ENCODE data around the gene MRPL4.

Gene MRPL4

DNA sequence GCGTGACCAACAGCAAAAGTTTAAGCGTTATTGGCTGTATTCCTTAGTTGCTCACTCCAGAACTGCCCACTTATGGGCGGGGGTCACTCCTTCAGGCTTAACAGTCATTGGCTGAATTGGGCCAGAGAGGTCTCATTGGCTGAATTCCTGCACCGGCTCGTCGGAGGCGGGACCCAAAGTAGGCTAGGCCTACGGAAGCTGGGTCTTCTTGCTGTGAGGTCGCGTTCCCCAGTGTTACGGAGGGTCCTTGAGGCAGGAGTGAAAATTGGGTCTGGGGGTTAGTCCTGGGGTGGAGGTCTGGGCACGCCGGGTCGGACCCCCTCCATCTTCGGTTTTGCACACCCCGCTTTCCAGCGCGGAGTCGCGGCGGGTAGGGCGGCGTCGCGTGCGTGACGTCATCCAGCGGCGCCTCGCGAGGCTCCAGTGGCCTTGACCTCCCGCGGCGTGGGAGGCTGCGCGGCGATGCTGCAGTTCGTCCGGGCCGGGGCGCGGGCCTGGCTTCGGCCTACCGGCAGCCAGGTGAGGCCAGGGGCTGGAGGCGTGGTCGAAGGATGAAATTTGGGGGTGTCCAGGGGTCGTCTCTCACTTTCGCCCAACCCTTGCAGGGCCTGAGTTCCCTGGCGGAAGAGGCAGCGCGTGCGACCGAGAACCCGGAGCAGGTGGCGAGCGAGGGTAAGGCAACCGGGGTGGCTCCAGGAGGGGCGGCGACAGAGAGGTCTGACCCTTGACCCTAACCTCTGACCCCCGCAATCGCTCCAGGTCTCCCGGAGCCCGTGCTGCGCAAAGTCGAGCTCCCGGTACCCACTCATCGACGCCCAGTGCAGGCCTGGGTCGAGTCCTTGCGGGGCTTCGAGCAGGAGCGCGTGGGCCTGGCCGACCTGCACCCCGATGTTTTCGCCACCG lies at the start of gene MRPL4:
MRPL4 (plus strand) TSS at position 423 of the 903 bp plus-strand sequence; CDS start at position 463, 40 bp downstream.
- DNase-seq (ENCODE audit: low spot score) = peak; percentile 98

DNA sequence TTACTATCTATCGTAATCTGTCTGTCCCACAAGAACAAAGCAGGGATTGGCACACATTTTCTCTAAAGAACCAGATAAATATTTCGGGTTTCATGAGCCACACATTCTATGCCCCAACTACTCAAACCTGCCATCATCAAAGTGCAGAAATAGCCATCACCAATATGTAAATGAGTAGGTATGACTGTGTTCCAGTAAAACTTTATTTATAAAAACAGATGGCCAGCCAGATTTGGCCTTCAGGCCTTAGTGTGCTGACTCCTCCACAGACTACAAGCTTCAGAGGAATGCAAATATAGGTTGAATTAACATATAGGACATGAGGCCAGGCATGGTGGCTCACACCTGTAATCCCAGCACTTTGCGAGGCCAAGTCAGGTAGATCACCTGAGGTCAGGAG lies 48.3 kb upstream of the MRPL4 start:
- DNase-seq (ENCODE audit: low spot score) = no peak

DNA sequence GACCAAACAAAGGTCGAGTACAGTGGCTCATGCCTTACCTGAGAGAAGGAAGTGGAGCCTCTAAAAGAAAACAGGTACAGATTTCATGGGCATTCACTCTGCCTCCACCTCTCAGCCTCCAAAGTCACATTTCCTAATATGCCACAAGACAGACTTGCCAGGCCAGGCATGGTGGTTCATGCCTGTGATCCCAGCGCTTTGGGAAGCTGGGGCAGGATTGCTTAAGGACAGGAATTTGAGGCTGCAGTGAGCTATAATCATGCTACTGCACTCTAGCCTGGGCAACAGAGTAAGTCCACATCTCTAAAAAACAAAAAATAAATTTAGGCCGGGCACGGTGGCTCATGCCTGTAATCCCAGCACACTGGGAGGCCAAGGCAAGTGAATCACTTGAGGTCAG lies 46.4 kb upstream of the MRPL4 start:
- DNase-seq (ENCODE audit: low spot score) = no peak

DNA sequence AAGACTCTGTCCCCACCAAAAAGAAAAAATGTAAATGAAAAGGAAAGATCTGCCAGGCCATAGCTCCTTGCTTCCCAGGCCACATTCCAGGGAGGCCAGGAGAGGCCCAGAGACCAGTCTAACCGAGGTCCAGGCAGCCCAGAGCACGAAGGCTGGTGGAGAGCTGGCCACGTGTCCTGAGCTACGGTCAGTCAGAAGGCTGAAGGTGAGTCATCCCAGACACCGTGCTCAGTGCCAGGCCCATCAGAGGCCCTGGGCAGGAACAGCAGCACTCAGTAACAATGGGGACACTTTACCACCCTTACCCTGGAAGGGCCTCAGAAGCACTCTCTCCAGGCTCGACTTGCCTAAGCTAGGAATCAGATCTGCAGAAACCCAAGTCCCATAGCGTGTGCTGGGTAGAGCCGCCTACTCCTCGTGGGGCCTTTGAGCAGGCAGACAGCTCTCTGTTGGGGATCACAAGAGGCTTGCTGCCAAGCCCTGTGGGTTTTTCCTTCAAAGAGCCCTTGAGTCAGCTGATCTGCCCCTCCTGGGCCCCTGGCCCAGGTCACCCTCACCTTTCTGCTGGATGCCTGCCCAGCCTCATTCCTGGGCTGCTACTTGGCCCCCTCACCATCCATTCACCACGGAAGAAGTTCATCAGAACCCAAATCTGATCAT lies 45.7 kb upstream of the MRPL4 start:
- DNase-seq (ENCODE audit: low spot score) = no peak

DNA sequence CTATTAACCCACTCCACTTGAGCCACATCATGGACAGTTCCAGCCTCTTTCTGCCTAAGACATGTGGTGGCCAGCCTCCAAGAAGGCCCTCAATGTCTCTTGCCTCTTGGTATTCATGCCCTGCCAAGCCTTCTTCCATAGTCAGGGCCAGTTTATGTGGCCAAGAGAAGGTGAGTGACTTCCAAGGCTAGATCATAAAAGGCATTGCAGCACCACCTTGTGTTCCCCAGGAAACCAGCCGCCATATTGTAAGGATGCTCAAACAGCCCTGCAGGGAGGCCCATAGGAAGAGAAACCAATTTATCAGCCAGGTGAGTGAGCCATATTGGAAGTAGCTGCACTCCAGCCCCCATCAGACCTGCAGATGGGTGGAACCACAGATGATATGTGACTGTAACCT lies 45.0 kb upstream of the MRPL4 start:
- no peak for DNase-seq (ENCODE audit: low spot score)

DNA sequence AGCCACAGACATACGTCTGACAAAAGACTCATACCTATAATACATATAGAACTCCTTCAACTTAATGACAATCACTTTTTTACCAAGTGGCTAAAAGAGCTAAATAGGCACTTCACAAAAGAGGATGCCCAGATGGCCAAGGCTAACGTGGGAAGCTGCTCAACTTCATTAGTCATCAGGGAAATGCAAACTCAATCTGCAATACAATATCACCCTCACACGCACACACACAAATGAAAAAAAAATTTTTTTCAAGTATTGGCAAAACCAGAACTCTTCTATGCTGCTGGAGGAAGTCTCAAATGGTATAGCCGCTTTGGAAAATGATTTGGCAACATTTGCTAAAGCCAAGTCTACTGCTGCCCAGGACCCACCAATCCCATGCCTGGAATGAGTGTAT lies 42.7 kb upstream of the MRPL4 start:
- no peak for DNase-seq (ENCODE audit: low spot score)

DNA sequence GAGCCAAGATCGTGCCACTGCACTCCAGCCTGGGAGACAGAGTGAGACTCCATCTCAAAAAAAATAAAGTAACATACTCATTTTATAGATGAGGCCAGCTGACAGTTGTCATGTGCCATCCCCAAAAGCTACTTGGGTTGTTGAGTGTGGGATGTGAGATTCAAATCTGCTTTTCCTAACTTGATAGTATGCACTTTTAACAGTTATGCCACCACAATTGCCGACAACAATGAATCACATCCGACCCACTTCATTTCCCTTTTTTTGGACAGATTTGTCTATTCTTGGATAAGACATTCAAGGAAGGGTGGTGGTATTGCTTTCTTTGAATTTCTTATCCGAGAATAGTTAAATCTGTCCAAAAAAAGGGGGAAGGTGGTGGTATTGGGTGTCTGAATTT lies 41.0 kb upstream of the MRPL4 start:
- no peak for DNase-seq (ENCODE audit: low spot score)

DNA sequence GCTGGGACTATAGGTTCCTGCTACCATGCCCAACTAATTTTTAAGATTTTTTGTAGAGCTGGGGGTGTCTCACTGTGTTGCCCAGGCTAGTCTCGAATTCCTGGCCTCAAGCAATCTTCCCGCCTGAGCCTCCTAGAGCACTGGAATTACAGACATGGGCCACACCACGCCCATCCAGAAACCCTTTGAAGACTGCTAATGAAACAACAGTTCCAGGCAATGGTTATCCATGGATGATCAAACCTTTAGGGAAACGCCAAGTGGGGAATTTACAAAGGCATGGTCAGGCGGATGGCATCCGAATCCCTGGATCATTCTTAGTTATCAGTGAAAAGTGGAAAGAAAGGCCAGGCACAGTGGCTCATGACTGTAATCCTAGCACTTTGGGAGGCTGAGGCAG lies 40.3 kb upstream of the MRPL4 start:
- DNase-seq (ENCODE audit: low spot score) = no peak

DNA sequence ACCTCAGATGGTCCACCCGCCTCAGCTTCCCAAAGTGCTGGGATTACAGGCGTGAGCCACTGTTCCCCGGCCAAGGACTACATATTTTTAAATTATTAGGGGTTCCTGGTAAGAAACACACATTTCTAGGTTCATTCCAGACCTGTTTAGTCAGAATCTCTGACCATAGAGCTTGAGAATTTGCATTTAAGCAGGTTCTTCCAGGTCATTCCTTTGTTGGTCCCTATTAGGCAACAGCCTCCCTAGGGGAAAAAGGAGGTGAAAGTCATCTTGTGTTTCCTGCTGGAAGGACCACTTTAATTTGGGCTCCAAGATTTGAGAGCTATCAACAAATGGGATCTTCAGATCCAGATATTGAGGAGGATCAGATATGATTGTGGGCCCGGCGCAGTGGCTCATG lies 37.2 kb upstream of the MRPL4 start:
- no peak for DNase-seq (ENCODE audit: low spot score)

DNA sequence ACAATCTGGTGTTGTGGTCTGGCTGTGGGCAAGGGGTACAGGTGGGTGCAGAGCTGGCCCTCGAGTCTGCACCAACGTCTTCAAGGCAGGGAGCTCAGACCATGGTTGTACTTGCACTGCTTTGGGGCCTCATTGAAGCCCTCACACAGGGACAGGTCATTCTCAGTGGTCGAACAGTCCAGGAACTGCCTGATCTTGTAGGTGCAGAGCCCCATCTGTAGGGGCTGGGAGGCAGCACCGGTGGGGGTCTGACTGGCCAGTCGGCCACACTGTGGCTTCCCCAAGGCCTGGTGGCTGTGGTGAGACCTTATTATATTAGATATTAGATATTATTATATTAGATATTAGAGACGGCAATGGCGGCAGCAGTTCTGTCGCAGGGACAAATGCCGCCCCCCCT lies 34.9 kb upstream of the MRPL4 start:
- no peak for DNase-seq (ENCODE audit: low spot score)

DNA sequence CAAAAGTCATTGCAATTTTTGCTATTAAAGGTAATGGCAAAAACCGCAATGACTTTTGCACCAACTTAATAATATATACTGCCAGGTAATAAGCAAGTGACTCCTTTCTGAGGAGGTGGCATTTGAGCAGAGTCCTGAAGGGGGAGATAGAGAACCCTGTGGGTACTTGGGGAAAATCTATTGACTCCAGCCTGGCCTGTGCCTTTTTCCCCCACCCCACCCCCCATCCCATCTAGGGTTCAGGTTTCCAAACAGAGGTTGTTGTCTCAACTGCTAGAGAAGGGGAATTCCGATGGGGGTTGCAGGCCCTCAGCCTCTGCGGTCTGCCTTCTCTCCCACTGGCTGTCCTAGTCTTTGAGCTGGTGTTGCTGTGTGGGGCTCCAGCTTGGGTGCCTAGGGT lies 32.3 kb upstream of the MRPL4 start:
- DNase-seq (ENCODE audit: low spot score) = peak; percentile 64

DNA sequence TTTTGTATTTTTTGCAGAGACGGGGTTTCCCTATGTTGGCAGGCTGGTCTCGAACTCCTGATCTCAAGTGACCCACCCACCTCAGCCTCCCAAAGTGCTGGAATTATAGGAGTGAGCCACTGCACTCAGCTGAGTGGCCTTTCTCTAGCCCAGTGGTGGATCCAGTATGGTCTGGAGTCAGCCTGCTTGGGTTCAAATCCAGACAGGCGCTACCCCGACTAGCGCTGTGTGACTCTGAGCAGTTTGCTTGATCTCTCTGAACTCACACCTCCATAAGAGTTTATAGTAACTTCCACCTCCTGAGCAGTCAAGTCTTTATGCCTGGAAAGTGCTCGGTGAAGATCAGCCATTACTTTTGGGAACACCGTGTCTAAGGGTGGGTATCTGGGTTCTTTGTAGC lies 31.3 kb upstream of the MRPL4 start:
- no peak for DNase-seq (ENCODE audit: low spot score)

DNA sequence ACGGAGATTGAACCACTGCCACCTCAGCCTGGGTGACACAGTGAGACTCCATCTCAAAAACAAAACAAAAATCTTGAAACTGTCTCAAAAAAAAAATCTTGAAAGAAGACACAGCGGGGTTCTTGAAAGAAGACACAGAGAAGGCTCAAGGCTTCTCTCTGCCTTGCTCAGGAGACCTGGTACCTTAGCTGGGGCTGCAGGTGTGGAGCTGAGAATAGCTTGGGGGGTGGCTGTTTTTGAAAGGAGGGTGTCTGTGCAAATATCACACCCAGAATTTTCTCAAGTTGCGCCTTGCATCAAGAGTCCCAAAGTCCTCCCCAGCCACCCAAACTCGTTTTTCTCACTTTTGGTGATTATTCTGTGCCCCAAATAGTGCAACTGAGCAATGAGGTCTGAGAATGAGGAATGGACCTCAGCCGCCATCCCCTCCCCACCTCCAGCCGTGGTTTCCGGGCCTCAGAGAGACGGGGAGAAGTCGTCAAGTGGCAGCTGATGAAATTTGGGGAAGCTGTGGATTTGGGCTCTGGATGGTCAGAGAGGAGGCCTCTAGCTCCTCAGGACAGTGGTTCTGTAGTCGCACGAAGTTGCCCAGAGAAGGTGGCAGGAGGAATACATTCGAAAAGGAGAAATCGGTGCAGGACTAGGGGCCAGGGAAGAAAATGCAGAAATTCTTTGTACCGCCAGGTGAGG lies 29.7 kb upstream of the MRPL4 start:
- DNase-seq (ENCODE audit: low spot score) = no peak

DNA sequence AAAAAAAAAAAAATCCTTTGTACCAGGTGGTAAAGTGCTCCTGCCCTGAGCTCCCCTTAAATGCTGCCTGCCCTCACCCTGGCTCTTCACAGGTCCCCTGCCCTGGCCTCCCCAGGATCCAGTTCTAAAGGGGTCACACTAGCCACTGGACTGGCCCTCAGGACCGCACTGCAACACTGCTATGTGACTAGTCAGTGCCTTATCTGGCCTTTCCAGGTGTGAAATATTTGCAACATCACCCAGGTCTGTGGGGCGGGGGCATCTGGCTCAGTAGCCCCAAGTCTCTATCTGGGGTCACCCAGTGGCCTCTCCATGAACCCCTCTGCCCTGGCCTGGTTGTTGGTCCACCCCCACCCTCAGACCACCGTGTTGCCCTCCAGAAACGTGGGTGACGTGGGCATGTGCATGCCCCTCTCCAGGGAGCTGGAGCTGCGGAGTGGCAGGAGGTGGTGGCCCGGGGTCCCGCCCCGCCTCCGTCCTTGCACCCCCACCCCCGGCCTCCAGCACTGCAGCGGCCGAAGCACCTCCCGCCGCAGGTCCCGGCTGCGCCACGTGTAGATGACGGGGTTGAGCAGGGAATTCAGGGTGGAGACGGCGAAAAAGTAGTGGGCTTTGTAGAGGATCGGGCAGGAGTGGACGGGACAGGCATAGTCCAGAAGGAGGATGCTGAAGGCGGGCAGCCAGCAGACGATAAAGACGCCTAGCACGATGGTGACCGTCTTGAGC lies 28.4 kb upstream of the MRPL4 start:
- DNase-seq (ENCODE audit: low spot score) = no peak

DNA sequence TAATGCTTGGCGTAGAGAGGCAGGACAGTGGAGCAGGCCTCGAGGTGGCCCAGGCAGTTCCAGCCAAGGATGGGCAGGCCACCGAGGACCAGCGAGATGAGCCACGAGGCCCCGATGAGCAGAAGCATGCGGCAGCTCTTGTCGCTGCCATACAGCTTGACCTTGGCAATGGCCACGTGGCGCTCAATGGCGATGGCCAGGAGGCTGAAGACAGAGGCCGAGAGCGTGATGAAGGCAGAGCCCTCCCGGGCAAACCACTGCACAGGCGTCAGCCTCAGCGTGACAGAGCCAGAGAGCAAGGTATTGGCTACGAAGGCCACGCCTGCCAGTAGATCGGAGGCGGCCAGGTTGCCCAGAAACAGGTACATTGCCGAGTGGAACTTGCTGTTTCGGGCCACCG lies 27.7 kb upstream of the MRPL4 start:
- no peak for DNase-seq (ENCODE audit: low spot score)

DNA sequence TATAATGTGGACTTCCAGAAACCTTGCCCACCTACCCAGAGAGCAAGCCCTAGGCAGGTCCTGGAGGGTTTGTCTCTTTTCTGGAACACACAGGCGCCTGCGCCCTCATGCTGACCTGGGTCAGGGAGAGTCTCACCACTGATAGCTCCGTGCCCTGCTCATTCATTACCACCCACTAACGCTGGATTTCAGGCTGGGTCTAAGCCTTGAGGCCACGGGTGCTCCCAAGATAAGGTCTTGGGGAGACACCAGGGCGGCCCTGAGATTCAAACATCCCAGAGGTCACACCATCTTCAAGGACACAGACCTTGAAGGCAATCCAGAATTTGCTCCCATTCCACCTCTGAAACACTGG lies 26.0 kb upstream of the MRPL4 start:
- no peak for DNase-seq (ENCODE audit: low spot score)

DNA sequence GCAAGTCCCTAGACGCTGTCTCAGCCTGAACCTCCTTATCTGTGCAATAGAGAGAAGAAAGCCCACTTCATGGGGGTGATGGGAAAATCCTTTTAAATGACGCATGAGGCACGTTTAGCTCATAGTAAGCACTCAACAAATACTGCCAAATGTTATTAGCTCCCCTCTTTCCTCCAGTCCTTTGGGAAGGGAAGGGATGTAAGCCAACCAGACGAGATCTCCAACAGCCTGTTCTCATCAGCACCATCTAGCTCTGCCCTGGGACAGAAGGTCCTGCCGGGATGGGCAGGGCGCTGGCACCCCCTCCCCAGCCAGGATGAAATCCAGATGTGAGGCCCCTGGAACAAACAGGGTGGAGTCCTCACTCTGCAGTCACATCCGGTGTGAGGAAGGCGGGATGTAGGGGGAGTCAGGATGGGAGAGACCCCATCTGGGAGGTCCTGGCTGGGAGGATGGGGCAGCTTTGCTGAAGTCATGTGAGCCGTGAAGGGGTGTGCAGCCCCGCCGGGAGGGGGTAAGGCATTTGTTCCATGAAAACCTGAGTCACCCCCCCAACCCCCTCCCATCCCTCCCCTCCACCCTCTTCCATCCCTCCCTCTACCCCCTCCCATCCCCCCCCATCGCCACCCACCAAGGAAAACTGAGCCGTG lies 25.5 kb upstream of the MRPL4 start:
- DNase-seq (ENCODE audit: low spot score) = no peak

DNA sequence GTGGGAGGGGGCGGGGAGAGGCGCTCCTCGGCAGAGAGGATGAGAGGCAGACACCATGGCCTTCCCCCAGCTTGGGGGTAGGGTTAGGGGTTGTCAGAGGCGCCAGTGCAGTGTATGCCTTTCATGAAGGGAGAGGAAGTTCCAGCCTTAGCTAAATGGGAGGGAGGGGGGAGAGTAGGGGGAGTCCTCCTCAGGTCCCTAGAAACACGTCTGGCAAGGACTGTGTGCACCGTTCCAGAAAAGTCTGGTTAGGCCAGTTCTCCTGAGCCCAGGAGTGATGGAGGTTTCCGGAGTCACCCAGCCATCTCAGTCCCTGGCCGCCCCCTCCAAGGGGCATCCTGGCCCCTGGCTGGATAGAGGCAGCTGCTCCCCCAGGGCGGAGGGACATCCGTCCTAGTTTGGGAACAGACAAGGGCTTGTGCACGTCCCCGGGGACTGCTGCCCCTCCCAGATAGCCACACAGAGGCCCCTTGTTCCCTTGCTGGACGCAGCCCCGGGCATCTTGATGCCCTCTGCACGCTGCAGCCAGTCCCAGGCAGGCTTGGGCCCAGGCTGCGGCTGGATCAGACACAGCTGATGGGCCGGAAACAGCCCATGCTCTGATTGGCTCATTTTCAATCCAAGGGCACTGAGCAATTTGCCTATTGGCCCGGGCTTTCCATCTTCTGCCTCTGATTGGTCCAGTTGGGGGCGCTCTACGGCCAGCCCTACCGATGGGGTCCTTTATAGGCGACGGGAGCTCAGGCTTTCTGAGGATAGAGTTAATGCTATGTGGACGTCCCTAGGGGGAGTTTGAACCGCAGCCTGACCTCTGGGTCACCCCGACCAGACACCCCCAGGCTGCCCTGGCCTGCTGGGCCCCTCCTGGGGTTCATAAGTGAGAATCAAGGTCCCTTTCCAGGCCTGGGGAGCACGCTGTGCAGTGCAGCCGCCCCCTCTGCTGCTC lies 24.7 kb upstream of the MRPL4 start:
- no peak for DNase-seq (ENCODE audit: low spot score)

DNA sequence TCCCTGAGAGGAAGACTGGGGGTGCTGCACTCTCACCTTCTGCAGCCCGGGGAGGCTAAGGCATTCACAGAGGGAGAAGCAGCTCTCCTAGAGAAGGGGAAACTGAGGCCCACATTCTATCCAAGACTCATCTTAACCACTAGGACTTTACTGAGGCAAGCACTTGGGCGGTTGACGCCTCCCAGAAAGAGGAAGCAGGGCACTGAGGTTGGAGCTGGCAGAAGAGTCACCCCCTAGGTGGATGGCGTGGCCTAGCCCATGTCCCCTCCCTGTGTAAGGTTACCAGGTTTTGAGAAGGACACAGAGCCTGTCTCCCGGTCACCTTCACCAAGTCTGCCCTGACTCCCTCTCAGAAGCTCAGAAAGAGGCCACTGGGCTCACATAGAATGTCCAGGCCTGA lies 23.6 kb upstream of the MRPL4 start:
- DNase-seq (ENCODE audit: low spot score) = no peak

DNA sequence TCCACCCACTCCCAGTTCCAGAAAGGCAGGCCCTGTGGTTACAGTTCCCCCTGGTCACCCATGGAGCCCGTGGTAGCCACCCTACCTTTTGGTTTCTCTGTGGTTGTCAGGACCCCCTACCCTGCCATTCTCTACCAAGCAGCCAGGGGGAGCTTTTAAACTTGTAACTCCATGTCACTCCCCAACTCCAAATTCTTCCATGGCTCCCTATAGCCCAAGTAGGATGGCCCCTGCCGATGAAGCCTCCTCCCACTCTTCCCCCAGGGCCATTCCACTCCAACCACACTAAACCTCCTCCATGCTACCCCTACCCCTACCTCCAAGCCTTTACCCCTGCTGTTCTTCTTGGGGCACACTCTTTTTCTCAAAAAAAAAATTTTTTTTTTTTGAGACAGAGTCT lies 23.1 kb upstream of the MRPL4 start:
- peak; percentile 53 for DNase-seq (ENCODE audit: low spot score)

Measured in CD4-positive, alpha-beta T cell treated with Interleukin-15 for 4 hours (primary cell).